GM12801 (cell line): ENCODE results near the gene MFSD12.

Experiments used
- TF ChIP-seq, protein P1 (sequence below): IDR thresholded peaks from one replicate; pipeline ENCODE4 v1.5.1; 2011; ENCODE audit warnings: control low read depth; ENCODE audit not compliant: insufficient read length; ENCODE audit errors: extremely low read depth

Gene MFSD12

DNA sequence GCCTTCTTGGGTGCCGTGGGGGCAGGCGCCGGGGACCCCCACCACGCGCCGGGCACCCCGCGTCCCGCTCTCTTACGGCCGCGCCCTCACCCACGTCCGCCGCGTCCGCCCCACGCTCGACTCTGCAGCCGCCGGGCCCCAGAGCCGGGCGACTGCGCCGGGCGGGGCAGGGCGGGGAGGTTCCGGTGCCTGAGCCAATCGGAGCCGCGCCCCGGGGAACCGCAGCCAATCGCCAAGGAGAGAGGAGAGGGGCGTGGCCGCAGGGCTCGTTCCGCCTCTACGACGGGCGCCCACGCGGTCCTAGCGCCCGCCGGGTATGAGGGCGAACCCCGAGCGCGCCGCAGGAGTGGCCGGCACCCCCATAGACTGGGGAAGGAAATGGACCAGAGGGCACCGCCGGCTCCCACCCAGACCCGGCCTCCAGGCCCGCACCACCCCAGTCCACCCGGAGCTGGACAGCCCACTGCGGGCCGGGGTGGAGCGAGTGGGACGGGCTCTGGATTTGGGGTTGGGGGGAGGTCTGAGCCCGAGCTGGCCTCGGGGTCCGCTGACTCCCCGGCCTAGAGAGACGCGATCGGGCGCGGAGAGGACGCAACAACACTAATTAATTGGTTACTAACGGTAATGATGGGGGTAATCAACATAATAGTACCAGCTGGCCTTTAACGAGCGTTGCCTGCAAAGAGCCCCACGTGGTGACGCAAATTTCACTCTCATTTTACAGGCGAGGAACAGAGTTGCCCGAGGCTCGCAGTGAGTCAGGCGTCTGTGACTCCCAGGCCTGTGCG, at the start of gene MFSD12:
TSS of gene MFSD12 (minus strand) at position 126 of the 788 bp plus-strand sequence. CDS start 183 bp downstream, outside the sequence.
- TF ChIP-seq, protein P1, sequence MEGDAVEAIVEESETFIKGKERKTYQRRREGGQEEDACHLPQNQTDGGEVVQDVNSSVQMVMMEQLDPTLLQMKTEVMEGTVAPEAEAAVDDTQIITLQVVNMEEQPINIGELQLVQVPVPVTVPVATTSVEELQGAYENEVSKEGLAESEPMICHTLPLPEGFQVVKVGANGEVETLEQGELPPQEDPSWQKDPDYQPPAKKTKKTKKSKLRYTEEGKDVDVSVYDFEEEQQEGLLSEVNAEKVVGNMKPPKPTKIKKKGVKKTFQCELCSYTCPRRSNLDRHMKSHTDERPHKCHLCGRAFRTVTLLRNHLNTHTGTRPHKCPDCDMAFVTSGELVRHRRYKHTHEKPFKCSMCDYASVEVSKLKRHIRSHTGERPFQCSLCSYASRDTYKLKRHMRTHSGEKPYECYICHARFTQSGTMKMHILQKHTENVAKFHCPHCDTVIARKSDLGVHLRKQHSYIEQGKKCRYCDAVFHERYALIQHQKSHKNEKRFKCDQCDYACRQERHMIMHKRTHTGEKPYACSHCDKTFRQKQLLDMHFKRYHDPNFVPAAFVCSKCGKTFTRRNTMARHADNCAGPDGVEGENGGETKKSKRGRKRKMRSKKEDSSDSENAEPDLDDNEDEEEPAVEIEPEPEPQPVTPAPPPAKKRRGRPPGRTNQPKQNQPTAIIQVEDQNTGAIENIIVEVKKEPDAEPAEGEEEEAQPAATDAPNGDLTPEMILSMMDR: no peak

DNA sequence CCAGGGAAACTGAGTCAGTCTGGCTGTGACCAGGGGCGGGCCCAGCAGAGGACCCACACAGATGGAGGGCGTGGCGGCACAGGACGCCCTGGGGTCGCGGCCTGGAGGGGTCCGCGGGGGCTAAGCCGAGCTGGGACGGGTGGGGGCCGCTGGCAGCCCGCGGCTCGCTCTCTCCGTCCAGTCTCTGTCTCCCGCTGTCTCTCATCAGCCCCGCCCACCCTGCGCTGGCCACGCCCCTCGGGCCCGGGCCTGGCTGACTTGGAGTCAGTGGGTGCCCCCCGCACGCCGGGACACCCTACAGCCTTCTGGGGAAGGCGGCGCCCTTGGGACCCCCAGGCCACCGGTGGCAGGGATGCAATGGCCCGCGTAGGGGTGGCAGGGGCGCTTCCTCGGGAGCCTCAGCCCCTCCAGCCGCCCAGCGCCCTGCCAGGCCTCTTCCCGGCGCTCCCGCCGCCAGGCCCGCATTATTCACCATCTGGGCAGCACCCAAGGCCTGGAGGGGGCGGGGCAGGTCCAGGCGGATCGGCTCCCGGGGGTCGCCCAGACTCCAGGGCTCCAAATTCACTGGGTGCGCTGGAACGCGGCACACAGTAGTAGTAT, 49.4 kb upstream of the MFSD12 start, which contains the start of gene TBXA2R:
TSS of gene TBXA2R (minus strand) at position 186 of the 600 bp plus-strand sequence. CDS start 6,241 bp downstream, outside the sequence.
- TF ChIP-seq, protein P1: no peak

DNA sequence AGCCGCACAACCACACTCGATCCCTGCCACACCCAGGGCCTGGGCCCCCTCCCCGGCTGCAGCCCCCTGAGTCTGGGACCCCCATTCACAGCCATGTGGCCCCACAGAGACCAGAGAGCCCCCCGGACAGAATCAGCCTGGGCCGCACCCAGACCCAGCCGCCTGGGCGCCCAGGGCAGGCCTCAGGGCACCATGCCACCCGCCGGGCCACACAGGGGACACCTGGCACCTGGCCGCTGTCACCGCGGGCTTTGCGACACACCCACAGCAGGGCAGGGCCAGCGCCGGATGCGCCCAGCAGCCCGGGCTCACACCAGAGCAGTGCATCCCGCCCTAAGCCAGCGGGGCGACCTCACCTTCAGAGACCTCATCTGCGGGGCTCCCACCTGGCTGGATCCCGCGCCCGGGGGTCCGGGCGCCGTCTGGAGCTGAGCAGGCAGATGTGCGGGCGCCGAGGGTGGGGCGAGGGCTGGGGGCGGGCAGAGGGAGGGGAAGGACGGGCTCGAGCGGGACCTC, 48.8 kb upstream of the MFSD12 start:
- TF ChIP-seq, protein P1: no peak

DNA sequence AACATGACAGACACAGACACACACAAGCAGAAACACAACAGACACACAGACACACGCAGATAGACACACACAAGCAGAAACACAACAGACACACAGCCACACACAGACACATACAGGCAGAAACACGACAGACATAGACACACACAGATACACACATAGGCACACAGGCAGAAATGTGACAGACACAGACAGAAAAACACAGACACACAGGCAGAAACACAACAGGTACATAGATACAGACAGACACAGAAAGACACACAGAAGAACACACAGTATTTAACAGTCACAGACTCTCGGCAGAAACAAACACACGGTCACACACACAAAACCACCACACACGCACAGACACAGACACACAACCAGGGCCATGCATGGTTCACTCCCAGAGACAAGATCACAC, 48.4 kb upstream of the MFSD12 start:
- TF ChIP-seq, protein P1: no peak

DNA sequence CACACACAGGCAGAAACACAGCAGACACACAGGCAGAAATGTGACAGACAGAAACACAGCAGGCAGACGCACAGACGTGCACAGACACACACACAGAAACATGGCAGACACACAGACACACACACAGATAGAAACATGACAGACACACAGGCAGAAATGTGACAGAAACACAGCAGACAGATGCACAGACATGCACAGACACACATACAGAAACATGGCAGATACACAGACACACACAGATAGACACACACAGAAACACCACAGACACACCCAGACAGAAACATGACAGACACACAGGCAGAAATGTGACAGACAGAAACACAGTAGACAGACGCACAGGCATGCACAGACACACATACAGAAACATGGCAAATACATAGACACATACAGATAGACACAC, 48.0 kb upstream of the MFSD12 start:
- TF ChIP-seq, protein P1: no peak

DNA sequence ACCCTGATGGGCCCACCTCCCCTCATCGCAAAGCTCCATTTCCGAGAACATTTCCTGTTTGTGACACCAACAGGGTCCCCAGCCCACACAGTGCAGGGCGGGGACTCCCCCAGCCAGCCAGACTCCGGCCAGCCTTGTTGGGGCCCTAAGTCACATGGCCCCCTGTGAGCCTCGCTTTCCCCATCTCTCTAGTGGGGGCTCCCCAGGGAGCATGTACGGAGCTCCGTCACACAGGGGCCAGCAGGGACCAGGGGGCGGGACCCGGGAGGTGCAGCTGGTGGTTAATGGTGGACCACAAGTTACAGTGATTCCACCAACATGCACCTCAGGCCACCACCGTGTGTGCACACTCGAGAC, 47.6 kb upstream of the MFSD12 start:
- TF ChIP-seq, protein P1: no peak

DNA sequence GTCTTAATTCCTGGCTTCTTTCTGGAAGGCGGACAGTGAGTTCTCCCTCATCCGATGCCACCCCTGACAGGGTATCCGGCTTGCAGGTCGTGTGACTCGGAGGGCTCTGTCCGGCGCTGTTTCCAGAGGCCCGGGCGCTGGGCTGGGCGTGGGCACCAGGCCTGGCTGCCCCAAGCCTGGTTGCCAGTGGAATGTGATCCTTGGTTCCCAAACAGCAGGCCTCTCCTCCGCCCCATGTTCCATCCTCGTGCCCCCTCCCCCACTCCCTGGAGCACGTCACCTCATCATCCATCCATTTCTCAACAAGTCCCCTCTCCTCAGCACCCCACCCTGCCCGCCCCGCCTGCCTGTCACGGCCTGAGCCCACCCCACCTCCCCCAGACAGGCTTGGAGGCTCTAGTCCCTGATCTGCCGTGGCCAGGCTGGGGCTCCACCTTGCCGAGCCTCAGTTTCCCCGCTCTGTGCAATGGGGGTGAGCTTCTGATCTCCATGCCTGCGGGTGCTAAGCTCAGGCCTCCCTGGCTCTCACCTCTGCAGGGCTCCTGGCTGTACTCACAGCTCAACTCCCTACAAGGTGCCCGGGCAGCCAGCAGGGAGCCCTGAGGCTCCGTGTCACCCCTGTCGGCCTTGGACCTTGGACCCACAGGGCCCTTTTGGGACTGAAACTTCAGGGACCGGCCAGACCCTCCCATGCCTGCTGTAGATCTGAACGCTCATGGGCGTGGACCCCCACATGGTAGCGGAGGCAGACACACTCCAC, 47.0 kb upstream of the MFSD12 start:
- TF ChIP-seq, protein P1: no peak
